SK-N-SH treated with all-trans-retinoic acid at 6 μM for 48 hours (cell line): ENCODE results near the gene TGFA.

Source experiments
- ATAC-seq: fragments of 200-7000 bp; cut with Tn5 transposase; 3 replicates; pipeline ENCODE4 v1.9.1; 2020; ENCODE audit warnings: mild to moderate bottlenecking, moderate library complexity
- ARNTL ChIP-seq: fragments of 450-650 bp; formaldehyde crosslinking; IDR thresholded peaks from 2 replicates; pipeline ENCODE4 v1.5.0; 2020; ENCODE audit warnings: low read depth, mild to moderate bottlenecking, moderate library complexity, borderline replicate concordance
- BACH2 ChIP-seq: fragments of 250-450 bp; sonication (Bioruptor Pico); IDR thresholded peaks from 2 replicates; pipeline ENCODE4 v1.9.0; 2021; ENCODE audit warnings: mild to moderate bottlenecking, borderline replicate concordance
- CSDC2 ChIP-seq: fragments of 250-450 bp; sonication (Bioruptor Pico); IDR thresholded peaks from 2 replicates; pipeline ENCODE4 v1.5.0; 2020; ENCODE audit warnings: mild to moderate bottlenecking, moderate library complexity
- CSRNP3 ChIP-seq: fragments of 250-450 bp; sonication (Bioruptor Pico); IDR thresholded peaks from 2 replicates; pipeline ENCODE4 v1.5.1; 2021; ENCODE audit warnings: mild to moderate bottlenecking, moderate library complexity
- ESRRG ChIP-seq: fragments of 250-450 bp; sonication (Bioruptor Pico); IDR thresholded peaks from 2 replicates; pipeline ENCODE4 v1.6.1; 2021; ENCODE audit warnings: mild to moderate bottlenecking
- GLIS3 ChIP-seq: fragments of 250-450 bp; sonication (Bioruptor Pico); IDR thresholded peaks from 2 replicates; pipeline ENCODE4 v1.5.0; 2020; ENCODE audit warnings: mild to moderate bottlenecking, moderate library complexity
- ISL1 ChIP-seq: fragments of 250-450 bp; sonication (Bioruptor Pico); IDR thresholded peaks from 2 replicates; pipeline ENCODE4 v2.1.2; 2022; ENCODE audit warnings: mild to moderate bottlenecking, moderate library complexity
- POU6F1 ChIP-seq: fragments of 250-450 bp; sonication (Bioruptor Pico); IDR thresholded peaks from 2 replicates; pipeline ENCODE4 v1.8.0; 2021; ENCODE audit warnings: low read depth, mild to moderate bottlenecking, moderate library complexity, borderline replicate concordance
- RARB ChIP-seq: fragments of 250-450 bp; sonication (Bioruptor Pico); IDR thresholded peaks from 2 replicates; pipeline ENCODE4 v1.8.0; 2021; ENCODE audit warnings: mild to moderate bottlenecking, moderate library complexity
- SNAI2 ChIP-seq: fragments of 250-450 bp; sonication (Bioruptor Pico); IDR thresholded peaks from 2 replicates; pipeline ENCODE4 v1.5.0; 2020; ENCODE audit warnings: mild to moderate bottlenecking, moderate library complexity
- TCF4 ChIP-seq: fragments of 250-450 bp; sonication (Bioruptor Pico); IDR thresholded peaks from 2 replicates; pipeline ENCODE4 v1.8.0; 2021; ENCODE audit warnings: mild to moderate bottlenecking, moderate library complexity, borderline replicate concordance
- TOX ChIP-seq: fragments of 250-450 bp; sonication (Bioruptor Pico); IDR thresholded peaks from 2 replicates; pipeline ENCODE4 v1.8.0; 2021; ENCODE audit warnings: mild to moderate bottlenecking, moderate library complexity, borderline replicate concordance
- TSHZ2 ChIP-seq: fragments of 250-450 bp; sonication (Bioruptor Pico); IDR thresholded peaks from 2 replicates; pipeline ENCODE4 v1.5.0; 2020; ENCODE audit warnings: mild to moderate bottlenecking, moderate library complexity
- ZC3H10 ChIP-seq: fragments of 250-450 bp; sonication (Bioruptor Pico); IDR thresholded peaks from 2 replicates; pipeline ENCODE4 v1.5.1; 2021; ENCODE audit warnings: mild to moderate bottlenecking, moderate library complexity
- ZFP3 ChIP-seq: fragments of 250-450 bp; sonication (Bioruptor Pico); IDR thresholded peaks from 2 replicates; pipeline ENCODE4 v1.5.0; 2020; ENCODE audit warnings: mild to moderate bottlenecking, moderate library complexity
- ZFP30 ChIP-seq: fragments of 450-650 bp; formaldehyde crosslinking; IDR thresholded peaks from 2 replicates; pipeline ENCODE4 v1.5.0; 2022; ENCODE audit warnings: mild to moderate bottlenecking, moderate library complexity
- ZNF565 ChIP-seq: fragments of 450-650 bp; formaldehyde crosslinking; conservative IDR thresholded peaks from 2 replicates; pipeline ENCODE4 v1.5.0; 2020; ENCODE audit warnings: low read depth, mild to moderate bottlenecking, moderate library complexity
- ZNF70 ChIP-seq: fragments of 450-650 bp; formaldehyde crosslinking; IDR thresholded peaks from 2 replicates; pipeline ENCODE4 v1.5.0; 2020; ENCODE audit warnings: mild to moderate bottlenecking, moderate library complexity
- ZNF8 ChIP-seq: fragments of 450-650 bp; formaldehyde crosslinking; IDR thresholded peaks from 2 replicates; pipeline ENCODE4 v1.5.0; 2020; ENCODE audit warnings: mild to moderate bottlenecking, moderate library complexity
- TF ChIP-seq, protein P1 (sequence below): fragments of 250-450 bp; sonication (Bioruptor Pico); IDR thresholded peaks from 2 replicates; pipeline ENCODE4 v1.8.0; 2020; ENCODE audit warnings: mild to moderate bottlenecking, moderate library complexity, borderline replicate concordance
- TF ChIP-seq, protein P2 (sequence below): fragments of 250-450 bp; sonication (Bioruptor Pico); IDR thresholded peaks from 2 replicates; pipeline ENCODE4 v1.5.1; 2020; ENCODE audit warnings: low read depth, mild to moderate bottlenecking, moderate library complexity

TGFA gene

DNA sequence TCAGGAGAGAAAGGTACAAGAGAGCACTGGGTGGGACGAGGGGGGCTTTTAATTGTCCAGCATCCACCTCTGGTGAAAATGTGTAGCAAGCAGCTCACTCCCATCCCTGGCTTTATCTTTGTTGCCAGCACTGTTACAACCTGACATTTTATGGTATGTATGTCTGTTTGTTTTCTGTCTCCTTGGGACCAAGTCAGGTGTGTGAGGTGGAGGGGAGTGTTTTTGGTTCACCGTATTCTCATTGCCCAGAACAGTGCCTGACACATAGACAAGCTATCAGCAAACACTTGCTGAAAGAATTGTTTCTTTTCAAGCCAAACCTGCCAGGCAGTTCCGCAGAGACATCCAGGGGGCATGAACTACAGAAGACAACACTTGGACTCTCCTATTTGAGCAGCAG, 24.7 kb downstream of the TGFA start:
- TF ChIP-seq ZNF565 (CRISPR knock-in tag): no peak
- no peak for TF ChIP-seq ISL1 (CRISPR knock-in tag)
- TF ChIP-seq POU6F1 (CRISPR knock-in tag): no peak
- TF ChIP-seq SNAI2 (CRISPR knock-in tag): no peak
- no peak for TF ChIP-seq BACH2
- TF ChIP-seq TSHZ2 (CRISPR knock-in tag): no peak
- no peak for TF ChIP-seq RARB (CRISPR knock-in tag)
- TF ChIP-seq GLIS3 (CRISPR knock-in tag): no peak
- no peak for TF ChIP-seq CSDC2 (CRISPR knock-in tag)
- TF ChIP-seq, all 23 proteins: peak for 0
- ATAC-seq: no peak

GRCh38 chr2:70528276-70528675, 25.4 kb downstream of the TGFA start:
- TF ChIP-seq GLIS3 (CRISPR knock-in tag): no peak
- TF ChIP-seq ESRRG: no peak
- no peak for TF ChIP-seq RARB (CRISPR knock-in tag)
- TF ChIP-seq ZNF8: no peak
- no peak for TF ChIP-seq ZNF565 (CRISPR knock-in tag)
- TF ChIP-seq ARNTL: no peak
- TF ChIP-seq, protein P1, sequence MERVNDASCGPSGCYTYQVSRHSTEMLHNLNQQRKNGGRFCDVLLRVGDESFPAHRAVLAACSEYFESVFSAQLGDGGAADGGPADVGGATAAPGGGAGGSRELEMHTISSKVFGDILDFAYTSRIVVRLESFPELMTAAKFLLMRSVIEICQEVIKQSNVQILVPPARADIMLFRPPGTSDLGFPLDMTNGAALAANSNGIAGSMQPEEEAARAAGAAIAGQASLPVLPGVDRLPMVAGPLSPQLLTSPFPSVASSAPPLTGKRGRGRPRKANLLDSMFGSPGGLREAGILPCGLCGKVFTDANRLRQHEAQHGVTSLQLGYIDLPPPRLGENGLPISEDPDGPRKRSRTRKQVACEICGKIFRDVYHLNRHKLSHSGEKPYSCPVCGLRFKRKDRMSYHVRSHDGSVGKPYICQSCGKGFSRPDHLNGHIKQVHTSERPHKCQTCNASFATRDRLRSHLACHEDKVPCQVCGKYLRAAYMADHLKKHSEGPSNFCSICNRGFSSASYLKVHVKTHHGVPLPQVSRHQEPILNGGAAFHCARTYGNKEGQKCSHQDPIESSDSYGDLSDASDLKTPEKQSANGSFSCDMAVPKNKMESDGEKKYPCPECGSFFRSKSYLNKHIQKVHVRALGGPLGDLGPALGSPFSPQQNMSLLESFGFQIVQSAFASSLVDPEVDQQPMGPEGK: no peak
- no peak for TF ChIP-seq BACH2
- TF ChIP-seq TCF4 (CRISPR knock-in tag): no peak
- no peak for TF ChIP-seq ZFP30 (CRISPR knock-in tag)
- TF ChIP-seq ZNF70: no peak
- no peak for TF ChIP-seq SNAI2 (CRISPR knock-in tag)
- TF ChIP-seq ZFP3 (CRISPR knock-in tag): no peak
- ATAC-seq: no peak

DNA sequence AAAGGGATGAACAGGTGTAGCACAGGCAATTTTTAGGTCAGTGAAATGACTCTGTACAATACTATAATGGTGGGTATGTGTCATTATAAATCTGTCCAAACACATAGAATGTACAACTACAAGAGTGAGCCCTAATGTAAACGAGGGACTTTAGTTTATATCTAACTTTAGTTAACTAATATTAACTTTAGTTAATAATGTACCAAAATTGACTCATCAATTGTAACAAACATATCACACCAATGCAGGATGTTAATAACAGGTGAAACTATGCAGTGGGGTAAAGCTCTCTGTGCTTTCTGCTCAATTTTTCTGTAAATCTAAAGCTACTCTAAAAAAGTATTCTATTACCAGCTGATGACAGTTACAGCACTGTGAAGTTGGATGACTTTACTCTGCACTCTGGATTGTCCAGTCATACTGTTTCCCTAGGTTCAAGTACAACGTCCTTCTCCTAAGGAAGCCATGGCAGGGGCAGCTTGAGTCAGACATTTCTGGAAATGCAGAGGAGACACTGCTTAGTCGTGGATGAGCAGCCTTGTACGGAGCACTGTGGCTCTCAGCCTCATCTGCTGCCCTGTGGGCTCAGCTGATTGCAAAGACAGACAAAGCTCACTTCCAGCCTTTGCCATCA, 26.1 kb downstream of the TGFA start:
- TF ChIP-seq ESRRG: no peak
- TF ChIP-seq GLIS3 (CRISPR knock-in tag): no peak
- TF ChIP-seq, protein P2, sequence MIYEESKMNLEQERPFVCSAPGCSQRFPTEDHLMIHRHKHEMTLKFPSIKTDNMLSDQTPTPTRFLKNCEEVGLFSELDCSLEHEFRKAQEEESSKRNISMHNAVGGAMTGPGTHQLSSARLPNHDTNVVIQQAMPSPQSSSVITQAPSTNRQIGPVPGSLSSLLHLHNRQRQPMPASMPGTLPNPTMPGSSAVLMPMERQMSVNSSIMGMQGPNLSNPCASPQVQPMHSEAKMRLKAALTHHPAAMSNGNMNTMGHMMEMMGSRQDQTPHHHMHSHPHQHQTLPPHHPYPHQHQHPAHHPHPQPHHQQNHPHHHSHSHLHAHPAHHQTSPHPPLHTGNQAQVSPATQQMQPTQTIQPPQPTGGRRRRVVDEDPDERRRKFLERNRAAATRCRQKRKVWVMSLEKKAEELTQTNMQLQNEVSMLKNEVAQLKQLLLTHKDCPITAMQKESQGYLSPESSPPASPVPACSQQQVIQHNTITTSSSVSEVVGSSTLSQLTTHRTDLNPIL (CRISPR knock-in tag): no peak
- TF ChIP-seq ISL1 (CRISPR knock-in tag): no peak
- TF ChIP-seq ZC3H10 (CRISPR knock-in tag): no peak
- no peak for TF ChIP-seq CSRNP3 (CRISPR knock-in tag)
- TF ChIP-seq ZNF565 (CRISPR knock-in tag): no peak
- TF ChIP-seq ARNTL: no peak
- TF ChIP-seq ZFP30 (CRISPR knock-in tag): no peak
- no peak for TF ChIP-seq TCF4 (CRISPR knock-in tag)
- TF ChIP-seq TOX (CRISPR knock-in tag): no peak
- TF ChIP-seq SNAI2 (CRISPR knock-in tag): no peak
- ATAC-seq: no peak
